HL-60 (cell line): Measurements from ENCODE around the gene COQ10A.

ENCODE experiments used
- DNase-seq, 2 experiments: peaks; one replicate each; pipeline ENCODE4 v3.0.0-alpha.2; 2010 to 2020; ENCODE audit warnings: low read depth in 1 of 2, low spot score in 1 of 2
- H3K27ac ChIP-seq: fragments of 250-450 bp; sonication (Bioruptor Pico); replicated peaks from 2 replicates; pipeline ENCODE4 v1.5.1; 2020; ENCODE audit warnings: mild to moderate bottlenecking, moderate library complexity
- H3K27me3 ChIP-seq: fragments of 250-450 bp; sonication (Bioruptor Pico); 2 replicates; pipeline ENCODE4 v1.5.1; 2021; ENCODE audit warnings: mild to moderate bottlenecking, moderate library complexity; ENCODE audit not compliant: insufficient read depth, poor library complexity, severe bottlenecking
- H3K4me3 ChIP-seq: replicated peaks from 2 replicates; pipeline ENCODE4 v1.5.1; 2011; ENCODE audit warnings: mild to moderate bottlenecking, control low read depth, low read length; ENCODE audit not compliant: insufficient read depth
- GABPA ChIP-seq: IDR thresholded peaks from 2 replicates; pipeline ENCODE4 v1.6.1; 2012; ENCODE audit warnings: low read depth
- POLR2AphosphoS5 ChIP-seq: IDR thresholded peaks from 2 replicates; pipeline ENCODE4 v1.6.1; 2012; ENCODE audit warnings: low read depth
- SPI1 ChIP-seq: IDR thresholded peaks from 2 replicates; pipeline ENCODE4 v1.6.1; 2012; ENCODE audit warnings: low read depth, mild to moderate bottlenecking, borderline replicate concordance
- TF ChIP-seq, protein P1 (sequence below): IDR thresholded peaks from 2 replicates; pipeline ENCODE4 v1.6.1; 2012; ENCODE audit warnings: low read depth; ENCODE audit not compliant: insufficient replicate concordance
- TF ChIP-seq, protein P2 (sequence below): IDR thresholded peaks from one replicate; pipeline ENCODE4 v1.5.1; 2011; ENCODE audit warnings: low read length, control low read depth, inconsistent platforms; ENCODE audit not compliant: insufficient read depth

Gene COQ10A

DNA sequence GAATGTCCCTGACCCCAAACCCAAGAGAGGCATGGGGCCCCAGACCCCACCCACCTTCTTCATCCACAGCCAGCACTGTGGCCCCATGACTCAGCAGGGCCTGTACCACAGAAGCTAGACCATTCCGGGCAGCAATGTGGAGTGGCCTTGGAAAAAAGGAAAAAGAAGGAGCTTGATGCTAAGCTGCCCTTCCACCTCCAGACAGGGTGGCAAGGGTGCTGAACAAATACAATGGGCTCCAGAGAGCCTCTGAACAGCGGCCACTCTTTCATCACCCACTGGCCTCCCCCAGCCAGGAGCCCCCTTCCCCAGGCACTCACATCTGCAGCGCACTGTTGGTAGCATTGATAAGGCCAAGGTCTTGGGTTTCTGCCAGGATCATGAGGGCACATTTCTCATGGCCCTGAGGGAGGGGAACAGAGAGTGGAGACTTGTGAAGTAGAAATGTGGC lies 23.0 kb upstream of the COQ10A start:
- no peak for DNase-seq
- Histone ChIP-seq H3K27me3 (no peaks in the 10 kb centered on the region), H3K4me3 (no peak overlapping the region), H3K27ac (no peak overlapping the region)
- TF ChIP-seq, protein P1, sequence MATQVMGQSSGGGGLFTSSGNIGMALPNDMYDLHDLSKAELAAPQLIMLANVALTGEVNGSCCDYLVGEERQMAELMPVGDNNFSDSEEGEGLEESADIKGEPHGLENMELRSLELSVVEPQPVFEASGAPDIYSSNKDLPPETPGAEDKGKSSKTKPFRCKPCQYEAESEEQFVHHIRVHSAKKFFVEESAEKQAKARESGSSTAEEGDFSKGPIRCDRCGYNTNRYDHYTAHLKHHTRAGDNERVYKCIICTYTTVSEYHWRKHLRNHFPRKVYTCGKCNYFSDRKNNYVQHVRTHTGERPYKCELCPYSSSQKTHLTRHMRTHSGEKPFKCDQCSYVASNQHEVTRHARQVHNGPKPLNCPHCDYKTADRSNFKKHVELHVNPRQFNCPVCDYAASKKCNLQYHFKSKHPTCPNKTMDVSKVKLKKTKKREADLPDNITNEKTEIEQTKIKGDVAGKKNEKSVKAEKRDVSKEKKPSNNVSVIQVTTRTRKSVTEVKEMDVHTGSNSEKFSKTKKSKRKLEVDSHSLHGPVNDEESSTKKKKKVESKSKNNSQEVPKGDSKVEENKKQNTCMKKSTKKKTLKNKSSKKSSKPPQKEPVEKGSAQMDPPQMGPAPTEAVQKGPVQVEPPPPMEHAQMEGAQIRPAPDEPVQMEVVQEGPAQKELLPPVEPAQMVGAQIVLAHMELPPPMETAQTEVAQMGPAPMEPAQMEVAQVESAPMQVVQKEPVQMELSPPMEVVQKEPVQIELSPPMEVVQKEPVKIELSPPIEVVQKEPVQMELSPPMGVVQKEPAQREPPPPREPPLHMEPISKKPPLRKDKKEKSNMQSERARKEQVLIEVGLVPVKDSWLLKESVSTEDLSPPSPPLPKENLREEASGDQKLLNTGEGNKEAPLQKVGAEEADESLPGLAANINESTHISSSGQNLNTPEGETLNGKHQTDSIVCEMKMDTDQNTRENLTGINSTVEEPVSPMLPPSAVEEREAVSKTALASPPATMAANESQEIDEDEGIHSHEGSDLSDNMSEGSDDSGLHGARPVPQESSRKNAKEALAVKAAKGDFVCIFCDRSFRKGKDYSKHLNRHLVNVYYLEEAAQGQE = no peak
- TF ChIP-seq, protein P2, sequence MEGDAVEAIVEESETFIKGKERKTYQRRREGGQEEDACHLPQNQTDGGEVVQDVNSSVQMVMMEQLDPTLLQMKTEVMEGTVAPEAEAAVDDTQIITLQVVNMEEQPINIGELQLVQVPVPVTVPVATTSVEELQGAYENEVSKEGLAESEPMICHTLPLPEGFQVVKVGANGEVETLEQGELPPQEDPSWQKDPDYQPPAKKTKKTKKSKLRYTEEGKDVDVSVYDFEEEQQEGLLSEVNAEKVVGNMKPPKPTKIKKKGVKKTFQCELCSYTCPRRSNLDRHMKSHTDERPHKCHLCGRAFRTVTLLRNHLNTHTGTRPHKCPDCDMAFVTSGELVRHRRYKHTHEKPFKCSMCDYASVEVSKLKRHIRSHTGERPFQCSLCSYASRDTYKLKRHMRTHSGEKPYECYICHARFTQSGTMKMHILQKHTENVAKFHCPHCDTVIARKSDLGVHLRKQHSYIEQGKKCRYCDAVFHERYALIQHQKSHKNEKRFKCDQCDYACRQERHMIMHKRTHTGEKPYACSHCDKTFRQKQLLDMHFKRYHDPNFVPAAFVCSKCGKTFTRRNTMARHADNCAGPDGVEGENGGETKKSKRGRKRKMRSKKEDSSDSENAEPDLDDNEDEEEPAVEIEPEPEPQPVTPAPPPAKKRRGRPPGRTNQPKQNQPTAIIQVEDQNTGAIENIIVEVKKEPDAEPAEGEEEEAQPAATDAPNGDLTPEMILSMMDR = no peak
- TF ChIP-seq POLR2AphosphoS5 (no peak), GABPA (no peak), SPI1 (no peak)

DNA sequence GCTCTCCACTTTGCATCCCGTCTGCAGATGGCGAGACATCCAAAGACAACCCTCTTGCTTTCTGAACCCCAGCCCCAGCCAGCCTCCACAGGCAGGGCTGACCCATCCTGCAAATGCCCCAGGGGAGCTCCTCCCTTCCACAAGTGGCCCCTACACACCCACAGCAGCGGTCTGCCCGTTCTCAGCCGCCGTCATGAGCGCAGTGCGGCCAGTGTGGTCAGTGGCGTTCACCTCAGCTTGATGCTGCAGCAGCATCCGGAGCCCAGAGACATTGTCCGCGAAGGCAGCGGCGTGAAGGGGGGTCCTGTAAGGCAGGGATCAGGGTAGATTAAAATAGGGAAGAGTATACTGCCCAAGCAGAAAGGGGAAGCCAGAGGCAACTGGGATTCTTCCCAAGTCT lies 22.2 kb upstream of the COQ10A start:
- Histone ChIP-seq H3K4me3 (no peak overlapping the region), H3K27ac (no peak overlapping the region), H3K27me3 (no peaks in the 10 kb centered on the region)
- no peak for DNase-seq
- TF ChIP-seq, protein P1 = no peak
- TF ChIP-seq GABPA (no peak), SPI1 (no peak), POLR2AphosphoS5 (no peak)
- TF ChIP-seq, protein P2 = no peak

DNA sequence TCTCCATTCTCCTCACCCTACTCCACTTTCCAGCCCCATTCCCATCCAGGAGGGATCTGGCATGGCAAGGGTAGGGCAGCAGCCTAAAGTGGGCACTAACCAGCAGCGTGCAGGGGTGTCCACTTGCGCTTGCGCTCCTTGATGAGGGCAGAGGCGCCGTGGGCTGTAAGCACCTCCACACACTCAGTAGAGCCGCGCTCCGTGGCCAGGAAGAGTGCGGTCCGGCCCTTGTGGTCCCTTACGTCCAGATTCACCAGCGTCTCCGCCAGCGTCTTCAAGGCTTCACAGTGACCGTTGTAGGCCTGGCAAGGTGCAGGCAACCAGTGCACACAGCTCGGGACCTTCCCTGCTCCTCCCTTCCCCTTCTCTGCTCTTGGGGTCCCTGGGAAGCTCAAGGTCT lies 18.8 kb upstream of the COQ10A start:
- DNase-seq = no peak
- TF ChIP-seq, protein P2 = no peak
- no peak for TF ChIP-seq SPI1
- TF ChIP-seq, protein P1 = no peak
- TF ChIP-seq POLR2AphosphoS5 = no peak
- no peak for TF ChIP-seq GABPA
- no peak overlapping the region for H3K4me3 ChIP-seq
- H3K27me3 ChIP-seq = no peaks in the 10 kb centered on the region
- no peak overlapping the region for H3K27ac ChIP-seq
